NT2/D1 (cell line): ENCODE data around the gene SCGB1D1.

ENCODE experiments used
- SUZ12 ChIP-seq: IDR thresholded peaks from 2 replicates; pipeline ENCODE4 v1.6.1; 2011; ENCODE audit not compliant: insufficient read length, insufficient read depth; ENCODE audit errors: extremely low read depth
- YY1 ChIP-seq: IDR thresholded peaks from 2 replicates; pipeline ENCODE4 v1.6.1; 2011; ENCODE audit not compliant: insufficient read length, insufficient read depth
- ZNF274 ChIP-seq: IDR thresholded peaks from 2 replicates; pipeline ENCODE4 v1.6.1; 2011; ENCODE audit warnings: mild to moderate bottlenecking, low read depth, low read length

DNA sequence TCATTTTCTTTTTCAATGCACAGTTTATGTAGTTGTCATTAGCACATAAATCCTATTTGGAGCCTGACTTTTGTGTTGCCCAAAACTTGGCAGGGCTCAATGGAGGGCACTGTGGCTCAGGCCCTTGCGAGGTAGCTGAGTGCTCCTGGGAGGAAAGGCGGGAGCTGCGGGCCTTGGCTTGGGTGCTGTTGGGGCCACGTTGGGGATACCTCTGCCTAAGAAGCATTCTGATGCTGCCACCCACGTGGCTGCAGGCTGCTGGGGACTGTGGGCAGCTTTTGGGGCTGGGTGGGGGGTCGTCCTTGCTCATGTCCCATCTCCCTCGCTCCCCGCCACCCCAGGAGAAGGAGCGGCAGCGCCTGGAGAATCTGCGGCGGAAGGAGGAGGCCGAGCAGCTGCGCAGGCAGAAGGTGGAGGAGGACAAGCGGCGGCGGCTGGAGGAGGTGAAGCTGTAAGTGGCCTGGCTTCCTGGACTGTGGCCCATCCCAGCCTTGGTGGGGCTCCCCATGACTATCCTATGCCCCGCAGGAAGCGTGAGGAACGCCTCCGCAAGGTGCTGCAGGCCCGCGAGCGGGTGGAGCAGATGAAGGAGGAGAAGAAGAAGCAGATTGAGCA, 45.3 kb upstream of the SCGB1D1 start:
- TF ChIP-seq SUZ12 (no peak), ZNF274 (no peak), YY1 (no peak)
